NCI-H1417 (cell line): ENCODE results near the gene MDK.

Experiments used
- DNase-seq, 3 experiments: peaks; one replicate each; lab custom pipeline; 2025; lab: John Stamatoyannopoulos, UW

Gene MDK

DNA sequence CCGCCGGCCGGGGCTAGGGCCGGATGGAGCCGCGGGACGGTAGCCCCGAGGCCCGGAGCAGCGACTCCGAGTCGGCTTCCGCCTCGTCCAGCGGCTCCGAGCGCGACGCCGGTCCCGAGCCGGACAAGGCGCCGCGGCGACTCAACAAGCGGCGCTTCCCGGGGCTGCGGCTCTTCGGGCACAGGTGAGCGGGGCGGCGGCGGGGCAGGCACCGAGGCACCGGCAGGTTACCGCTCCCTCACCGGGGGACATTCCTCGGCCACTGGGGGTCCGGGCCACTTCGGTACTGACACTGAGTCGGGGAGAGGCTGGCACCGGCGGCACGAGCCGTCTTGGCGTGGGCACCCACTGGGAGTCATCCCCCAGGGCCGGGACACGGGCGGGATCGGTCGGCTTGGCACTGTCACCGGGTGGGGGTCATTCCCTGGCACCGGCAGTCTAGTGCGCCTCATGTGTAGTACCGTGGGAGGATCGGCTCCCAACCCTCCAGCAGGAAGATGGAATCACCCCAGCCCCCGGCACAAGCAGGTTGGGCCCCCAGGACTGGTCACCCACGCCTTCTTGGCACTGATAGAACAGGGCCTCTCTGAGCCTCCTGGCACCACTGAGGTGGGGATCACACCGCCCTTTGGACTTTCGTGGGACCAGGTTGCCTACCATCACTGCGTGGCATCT is 33.7 kb upstream of the MDK start:
- DNase-seq, result peak in 2 of 3 experiments; percentile 41 to 57

DNA sequence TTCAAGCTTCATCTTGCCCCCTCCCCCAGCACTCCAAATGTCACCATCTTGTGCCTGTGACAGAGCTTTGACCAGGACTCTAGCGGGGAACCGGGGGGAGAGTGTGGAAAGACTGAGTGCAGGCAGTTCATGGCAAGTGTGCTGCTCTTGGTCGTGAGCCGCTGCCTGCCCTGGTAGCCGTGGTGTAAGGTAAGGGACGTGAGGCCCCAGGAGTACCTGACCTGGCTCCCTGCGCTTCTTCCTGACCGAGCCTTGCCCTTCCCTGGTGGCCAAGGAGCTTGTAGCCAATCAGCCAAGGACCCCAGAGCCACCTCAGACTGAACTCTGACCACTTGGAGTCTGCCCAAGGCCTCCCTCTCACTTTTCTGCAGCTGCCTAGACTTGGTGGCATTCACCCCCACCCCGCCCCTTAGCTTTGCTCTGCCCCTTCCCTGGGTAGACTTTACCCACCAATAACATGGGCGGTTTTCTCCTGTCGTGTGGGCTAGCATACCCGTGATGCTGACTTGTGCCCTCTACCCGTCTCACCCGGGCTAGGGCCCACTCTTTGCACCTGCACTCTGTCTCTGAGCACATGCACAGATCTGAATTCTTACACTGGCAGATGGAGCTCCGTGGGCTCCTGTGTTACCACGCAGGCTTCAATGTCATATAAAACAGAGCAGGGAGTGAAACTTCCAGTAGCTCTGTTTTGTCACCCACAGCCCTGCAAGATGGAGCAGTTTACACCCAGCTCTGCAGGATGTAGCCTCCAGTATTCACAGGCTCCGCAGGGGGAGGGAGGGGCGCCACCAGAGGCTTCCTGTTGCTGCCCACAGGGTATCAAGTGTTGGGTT is 32.7 kb upstream of the MDK start:
- DNase-seq, result peak in 1 of 3 experiments; percentile 21

DNA sequence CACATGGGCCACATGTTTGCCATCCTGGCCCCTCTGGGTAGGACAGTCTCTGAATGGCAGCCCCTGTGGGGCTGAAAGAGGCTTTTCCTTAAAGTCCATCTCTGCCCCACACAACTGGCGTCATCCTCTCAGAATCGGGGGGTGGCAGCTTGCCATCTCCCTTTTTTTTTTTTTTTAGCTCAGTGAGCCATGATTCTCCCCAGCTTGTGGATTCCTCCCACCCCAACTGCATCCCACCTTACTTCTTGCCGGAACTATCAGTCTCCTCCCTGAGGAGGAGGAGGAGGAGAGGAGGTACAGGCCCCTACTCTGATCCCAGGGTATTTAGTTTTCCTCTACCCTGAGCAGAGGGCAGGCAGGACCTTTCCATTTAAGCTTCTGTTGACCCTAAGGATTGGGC is 30.8 kb upstream of the MDK start:
- DNase-seq, result no peak

DNA sequence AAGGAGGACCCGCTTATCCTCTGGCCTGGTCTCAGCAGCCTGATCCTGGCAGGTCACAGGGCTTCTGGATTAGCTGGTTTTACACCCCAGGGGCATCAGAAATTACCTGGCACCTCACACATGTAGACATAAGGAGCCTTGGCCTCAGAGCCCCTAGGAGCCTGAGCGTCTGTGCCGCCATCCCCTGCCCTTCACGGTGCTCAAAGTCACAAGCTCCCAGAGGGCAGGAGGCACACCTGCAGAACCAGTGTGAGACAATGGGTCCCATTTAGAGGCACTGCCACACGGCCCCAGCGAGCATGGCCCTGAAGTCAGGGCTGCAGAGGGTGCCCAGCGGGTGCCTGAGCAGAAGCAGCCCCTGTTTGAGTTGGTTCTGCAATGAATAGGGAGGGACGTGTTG is 30.3 kb upstream of the MDK start:
- DNase-seq, result no peak

DNA sequence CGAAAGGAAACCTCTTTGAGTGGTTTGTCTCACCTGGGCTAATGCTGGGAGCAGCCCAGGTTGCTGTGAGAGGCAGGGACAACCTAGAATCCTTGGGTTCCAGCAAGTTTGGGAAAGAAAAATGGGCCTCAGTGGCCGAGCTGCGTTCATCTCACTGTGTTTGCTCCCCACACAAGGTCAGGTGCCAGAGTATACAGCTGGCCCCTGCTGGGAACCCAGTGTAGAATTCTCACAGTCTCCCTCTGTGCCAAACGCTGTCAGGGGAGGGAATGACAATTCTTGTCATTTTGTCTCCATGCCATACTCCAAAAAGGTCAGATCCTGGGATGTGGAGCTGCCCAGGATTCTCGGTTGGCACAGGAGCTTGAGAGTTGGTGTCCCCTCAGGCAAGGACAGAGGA is 29.9 kb upstream of the MDK start:
- DNase-seq, result no peak

DNA sequence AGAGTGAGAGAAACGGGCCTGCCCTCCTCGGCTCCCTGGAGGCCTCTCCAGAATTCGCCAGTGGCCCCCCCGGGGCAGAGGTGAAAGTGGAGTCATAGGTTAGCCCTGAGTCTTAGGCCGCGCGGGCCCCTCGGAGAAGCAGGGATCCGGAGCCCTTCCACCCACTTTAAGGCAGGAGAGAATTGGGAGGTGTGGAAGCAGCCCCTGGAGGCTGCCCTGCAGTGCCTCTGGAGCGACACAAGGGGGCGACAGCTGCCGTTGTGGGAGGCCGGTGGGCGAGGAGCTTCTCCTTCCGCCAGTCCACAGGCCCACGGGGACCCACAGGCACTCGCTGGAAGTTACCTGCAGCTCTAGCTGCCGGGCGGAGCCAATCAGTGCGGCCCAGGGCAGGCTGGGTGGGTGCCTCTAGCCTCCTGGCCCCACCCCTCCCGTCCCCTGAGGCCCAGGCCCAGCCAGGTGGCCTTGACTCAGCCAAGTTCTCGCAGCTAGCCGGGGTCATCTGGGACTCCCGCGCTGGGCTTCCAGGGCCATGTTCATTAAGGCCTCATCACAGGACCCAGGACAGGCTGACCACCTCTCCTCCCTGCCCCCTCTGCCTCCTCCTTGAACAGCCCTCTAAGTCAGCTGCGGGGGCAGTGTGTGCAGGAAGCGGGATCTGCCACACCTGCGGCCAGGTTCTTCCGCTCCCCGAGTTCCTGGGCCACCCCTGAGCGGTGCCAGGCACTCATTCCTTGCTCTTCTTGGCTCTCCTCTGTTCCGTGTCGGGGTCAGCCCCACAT is 29.2 kb upstream of the MDK start:
- DNase-seq, result peak in 1 of 3 experiments; percentile 44

DNA sequence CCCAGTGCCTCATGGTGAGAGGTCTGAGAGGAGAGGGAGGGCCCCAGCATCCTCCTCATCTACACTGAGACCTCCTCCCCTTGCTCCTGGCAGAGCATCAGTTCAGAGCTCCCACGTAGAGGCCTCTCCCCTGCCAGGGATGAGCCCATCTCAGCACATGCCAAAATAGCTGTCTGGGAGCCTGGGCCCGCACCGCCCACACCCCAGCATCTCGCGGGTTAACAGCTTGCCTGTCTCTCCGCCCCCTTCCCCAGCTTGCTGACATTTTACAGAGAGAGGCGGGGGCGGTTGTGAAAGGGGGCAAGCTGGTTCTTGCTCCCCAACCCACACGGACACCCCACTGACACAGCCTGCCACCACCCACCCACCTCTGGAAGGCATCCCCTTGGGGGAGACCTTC is 27.8 kb upstream of the MDK start:
- no peak for DNase-seq

DNA sequence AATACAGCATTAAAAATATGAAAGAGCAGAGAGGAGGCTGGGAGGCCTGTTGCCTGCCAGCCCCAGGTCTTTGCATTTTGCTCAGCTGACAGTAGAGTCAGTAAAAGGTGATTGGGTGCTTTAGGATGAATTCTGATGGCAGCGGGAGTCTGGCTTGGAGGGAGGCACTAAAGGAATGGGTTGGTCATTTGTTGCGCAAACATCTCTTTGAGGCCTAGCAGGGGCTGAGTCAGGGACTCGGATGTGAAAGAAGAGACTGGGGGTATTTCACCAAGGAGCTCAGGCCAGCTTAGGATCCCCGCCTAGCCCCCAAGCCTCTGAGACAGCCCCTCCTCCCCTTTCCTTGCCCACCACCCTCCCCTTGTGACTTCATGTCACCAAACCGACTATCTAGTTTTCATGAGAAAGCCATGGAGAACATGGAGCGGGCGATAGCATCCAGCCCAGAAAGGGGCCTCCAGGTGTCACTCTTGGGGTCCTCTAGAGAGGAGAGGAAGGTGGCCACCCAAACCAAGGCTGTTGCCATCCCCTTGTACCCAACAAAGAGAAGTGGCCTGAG is 24.5 kb upstream of the MDK start:
- DNase-seq, result no peak

DNA sequence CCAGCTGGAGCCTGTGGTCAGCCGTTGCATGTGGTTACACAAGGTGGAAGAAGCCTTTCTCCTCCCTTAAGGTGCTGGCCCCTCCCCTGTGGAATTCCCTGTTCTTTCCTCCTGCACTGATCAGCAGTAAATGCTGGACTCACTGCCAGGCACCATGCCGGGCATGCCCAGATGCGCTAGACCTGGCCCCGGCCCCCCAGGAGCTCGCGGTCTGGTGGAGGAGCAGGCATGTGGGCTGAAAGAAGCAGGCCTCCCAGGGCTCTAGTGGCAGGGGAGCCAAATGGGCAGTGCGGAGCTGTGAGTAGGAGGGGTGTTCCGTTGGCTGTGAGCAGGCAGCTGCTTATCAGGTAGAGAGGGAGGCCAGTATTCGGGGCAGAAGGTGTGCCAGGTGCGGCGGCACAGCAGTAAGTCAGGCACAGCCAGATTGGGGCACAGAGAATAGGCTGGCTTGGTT is 24.0 kb upstream of the MDK start:
- DNase-seq, result peak in 2 of 3 experiments; percentile 66 to 78

DNA sequence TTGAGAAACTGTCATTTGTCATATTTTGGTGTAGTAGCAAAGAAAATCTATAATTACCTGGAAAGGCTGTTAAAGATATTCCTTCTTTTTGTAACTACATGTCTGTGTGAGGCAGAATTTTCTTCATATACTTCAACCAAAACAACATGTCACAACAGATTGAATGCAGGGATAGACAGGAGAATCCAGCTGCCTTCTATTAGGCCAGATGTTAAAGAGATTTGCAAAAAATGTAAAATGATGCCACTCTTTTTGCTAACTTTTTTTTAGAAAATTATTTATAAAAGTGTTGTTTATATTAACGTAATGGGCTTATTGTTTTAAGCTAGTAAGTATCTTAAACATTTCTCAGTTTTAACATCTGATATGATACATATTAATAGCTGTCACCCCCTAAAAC is 21.5 kb upstream of the MDK start:
- no peak for DNase-seq

DNA sequence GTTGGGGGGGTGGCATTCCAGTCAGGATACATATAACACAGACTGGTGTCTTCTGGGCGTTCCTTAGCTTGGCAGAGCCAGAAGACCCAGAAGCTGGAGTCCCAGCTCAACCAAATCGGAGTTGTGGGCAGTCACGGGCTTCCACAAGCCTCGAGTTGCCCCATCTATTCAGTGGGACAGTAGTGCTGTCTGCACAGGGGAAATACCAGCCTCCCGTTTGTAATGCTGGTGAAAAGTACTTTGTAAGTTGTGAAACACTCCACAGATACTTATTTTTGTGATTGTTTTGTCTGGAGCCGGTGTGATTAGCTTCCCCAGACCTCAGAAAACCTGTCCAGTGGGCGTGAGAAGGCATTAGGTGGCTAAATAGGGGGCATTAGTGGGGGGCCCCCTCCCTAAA is 20.6 kb upstream of the MDK start:
- DNase-seq, result no peak

DNA sequence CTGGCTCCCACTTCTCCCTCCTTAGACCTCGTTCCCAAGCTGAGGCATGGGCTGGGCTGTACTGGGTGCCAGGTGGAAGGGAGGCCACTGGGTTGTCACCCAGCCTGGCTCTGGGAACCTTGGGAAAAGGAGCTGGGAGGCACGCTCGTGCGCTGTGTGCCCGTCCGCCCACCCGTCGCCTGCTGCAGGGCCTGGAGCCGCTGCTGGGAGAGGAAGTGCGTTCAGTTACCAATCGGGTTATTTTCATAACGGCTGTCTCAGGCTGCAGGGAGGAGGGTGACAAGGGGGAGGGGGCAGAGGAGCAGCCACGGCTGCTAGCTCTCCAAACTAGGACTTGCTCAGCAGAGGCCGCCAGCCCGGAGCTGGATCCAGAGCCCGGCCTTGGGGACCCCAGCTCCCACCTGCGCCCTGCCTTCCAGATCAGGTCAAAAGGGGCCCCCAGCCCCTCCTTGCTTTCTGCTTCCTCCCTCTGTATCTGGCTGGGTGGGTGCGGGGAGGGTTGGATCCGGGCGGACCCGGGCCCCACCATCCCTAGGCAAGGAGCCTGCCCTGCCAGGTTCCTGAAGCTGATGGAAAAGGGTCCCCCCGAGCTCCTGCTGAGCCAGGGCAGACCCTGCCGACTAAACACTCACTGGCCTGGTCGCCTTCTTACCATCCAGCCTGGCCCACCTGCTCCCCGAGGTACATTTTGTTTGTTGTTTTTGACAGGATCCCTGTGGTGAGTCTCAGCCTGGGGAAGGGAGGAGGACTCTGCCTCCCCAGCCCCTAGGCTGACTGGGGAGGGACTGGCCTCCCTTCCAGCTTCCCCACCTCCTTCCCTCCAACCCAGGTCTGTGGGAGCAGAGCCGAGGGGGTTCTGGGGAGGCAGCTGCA is 19.9 kb upstream of the MDK start:
- peak in 2 of 3 experiments; percentile 79 to 89 for DNase-seq

DNA sequence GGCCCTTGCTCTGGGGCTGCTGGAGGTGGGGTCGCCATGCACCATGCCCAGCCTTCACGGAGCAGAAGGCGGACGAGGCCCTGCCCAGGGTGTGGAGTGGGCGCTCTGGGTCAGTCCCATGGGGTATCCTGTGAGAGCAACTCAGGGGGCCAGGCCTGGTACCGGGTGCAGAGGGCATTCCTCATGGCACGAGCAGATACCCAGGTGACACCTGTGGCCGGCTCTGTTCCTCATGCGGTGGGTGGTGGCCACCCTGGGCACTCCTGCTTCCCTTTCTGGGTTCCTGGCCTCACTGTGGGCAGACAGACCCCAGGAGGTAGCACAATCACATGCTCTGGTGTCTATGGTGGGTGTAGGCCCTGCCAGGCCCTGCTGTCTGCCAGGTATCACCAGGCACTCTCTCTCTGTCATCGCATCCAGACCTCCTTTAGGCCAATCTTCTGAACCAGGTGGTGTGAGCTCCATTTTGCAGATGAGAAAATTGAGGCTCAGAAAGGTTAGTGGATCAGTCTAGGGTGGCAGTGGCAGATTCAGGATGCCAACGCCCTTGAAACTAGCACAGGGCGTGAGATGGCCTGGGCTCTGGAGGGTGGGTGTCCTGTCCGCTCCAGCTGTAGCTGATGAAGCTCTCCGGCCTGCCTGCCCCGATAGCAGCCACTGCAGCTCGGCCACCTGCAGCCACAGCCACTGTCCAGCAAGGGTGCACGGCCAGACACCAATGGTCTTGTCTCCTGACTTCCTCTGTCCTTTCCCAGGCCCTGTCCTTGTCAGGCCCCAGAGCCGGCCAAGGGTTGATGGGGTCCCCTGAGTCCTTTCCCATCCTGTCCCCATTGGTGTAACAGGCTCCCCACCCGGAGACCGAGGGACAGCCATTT is 19.1 kb upstream of the MDK start:
- DNase-seq, result no peak

DNA sequence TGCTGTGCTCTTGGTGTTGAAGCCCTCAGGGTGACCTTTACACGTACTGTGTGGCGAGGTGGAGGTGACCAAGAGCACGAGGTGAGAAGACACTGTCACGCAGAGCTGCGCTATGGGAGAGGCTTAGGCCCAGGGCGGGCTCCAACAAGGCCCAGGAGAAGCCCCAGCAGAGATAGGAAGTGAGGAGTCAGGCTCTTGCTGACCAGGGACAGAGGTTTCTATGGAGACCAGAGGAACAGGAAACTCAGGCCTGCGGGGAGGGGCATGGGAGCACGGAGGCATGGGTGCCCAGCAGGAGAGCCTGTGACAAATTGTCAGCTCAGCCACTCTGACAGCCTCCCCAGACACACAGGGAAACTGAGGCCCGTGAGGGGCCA is 18.4 kb upstream of the MDK start:
- DNase-seq, result peak in 2 of 3 experiments; percentile 68 to 77

DNA sequence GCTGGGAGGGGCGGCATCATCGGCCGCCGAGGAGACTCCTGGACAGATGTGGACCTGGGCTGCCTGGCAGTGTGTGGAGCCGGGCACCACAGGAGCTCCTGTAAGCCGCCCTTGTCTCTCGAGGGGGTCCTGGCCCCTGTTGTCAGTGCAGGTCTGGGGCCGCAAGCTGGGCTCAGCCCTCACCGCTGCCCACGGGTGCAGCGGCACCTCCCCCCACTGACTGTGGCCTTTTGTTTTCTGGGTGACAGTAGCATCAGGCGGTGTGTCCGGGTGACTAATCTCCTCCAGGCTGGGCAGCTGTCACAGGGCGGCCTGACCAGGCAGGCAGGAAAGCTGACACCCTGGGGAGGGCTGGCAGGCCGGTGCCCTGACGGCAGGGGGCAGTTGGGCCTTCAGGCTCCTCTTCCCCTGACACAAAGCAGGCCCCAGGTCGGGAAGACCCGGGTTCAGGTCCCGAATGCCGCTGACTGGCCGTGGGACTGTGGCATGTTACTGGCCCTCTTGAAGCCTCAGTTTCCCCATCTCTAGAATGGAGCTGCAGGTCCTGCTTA is 17.9 kb upstream of the MDK start:
- DNase-seq, result peak in 2 of 3 experiments; percentile 68 to 76

DNA sequence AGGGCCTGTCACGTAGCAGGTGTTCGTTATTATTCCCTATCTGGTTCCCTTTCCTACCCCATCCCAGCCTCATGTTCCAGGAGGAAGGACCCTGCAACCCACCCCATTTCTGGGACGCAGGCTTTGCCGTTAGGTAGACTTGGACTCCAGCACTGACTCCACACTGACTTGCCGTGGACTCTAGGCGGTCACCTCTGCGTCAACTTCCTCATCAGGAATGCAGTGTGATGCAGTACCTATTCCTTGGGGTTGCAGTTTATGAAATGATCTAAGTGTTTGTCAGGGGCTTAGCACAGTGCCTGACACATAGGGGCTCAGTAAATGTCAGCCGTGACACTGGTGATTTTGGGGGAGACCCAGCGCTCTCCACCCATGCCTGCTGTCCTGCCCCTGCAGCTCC is 17.4 kb upstream of the MDK start:
- no peak for DNase-seq

DNA sequence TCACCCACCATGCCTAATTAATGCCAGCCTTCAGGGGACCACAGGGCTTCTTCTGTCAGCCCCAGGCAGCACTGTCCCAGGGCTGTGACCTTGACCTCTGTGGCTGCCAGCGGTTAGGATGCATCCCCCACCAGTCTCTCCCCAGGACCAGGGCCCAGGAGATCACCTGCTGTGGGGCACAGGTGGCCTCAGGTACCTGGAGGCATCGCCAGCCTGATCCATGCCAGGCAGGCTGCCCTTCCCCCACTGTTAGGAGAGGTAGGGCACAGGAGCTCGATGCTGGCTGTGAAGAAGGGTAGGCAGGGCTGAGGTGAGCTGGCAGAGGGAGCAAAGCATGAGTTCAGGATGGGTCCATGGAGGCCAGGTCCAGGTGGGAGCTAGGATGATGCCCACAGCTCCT is 16.7 kb upstream of the MDK start:
- peak in 1 of 3 experiments; percentile 13 for DNase-seq

DNA sequence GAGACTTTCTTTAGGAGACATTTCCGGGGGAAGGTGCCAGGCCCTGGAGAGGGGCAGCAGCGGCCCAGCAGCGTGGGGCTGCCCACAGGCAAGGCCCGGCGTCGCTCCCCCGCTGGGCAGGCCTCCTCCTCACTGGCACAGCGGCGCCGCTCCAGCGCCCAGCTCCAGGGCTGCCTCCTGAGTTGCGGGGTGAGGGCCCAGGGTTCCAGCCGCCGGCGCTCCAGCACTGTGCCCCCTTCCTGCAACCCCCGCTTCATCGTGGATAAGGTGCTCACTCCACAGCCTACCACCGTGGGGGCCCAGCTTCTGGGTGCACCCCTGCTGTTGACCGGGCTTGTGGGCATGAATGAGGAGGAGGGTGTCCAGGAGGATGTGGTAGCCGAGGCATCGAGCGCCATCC is 15.2 kb upstream of the MDK start:
- DNase-seq, result no peak

DNA sequence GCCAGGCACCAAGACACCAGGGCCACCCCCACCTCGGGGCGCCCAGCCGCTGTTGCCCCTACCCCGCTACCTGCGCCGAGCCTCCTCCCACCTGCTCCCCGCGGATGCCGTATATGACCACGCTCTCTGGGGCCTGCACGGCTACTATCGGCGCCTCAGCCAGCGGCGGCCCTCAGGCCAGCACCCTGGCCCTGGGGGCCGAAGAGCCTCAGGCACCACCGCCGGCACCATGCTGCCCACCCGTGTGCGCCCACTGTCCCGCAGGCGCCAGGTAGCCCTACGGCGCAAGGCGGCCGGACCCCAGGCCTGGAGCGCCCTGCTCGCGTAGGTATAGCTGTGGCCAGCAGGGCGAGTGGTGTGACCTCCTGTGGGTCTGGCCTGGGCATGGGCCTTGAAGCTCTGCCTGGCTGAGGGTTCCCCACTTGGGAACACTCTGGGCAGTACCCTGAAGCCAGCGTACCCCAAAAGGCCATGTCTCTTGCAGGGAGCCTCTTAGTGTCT is 14.8 kb upstream of the MDK start:
- DNase-seq, result no peak
